Stomach (tissue), 9 donors: ENCODE measurements around the gene RAB27A. TPM values are rescaled to one million over a fixed set of nuclear protein-coding genes. Genes with fewer than 3 reads are reported as not detected.
A peak's percentile ranks its signal among the peaks of the same experiment; 100 is the strongest.

Source experiments
- DNase-seq, 2 donors: peaks; one replicate each; pipeline versions ENCODE4 v3.0.0 to v3.0.0-alpha.2; 2013 to 2019
- H3K27ac ChIP-seq, 5 donors: fragments of 200-600 bp in 4 of 5; sonication (generic) in 4 of 5; one replicate each; pipeline ENCODE4 v1.5.1; 2013 to 2019; ENCODE audit warnings: mild to moderate bottlenecking in 1 of 5, moderate library complexity in 1 of 5
- H3K27me3 ChIP-seq, 3 donors: fragments of 200-600 bp; sonication (generic); one replicate each; pipeline ENCODE4 v1.5.1; 2017 to 2019; ENCODE audit warnings: mixed run types in 1 of 3
- H3K36me3 ChIP-seq, 4 donors: fragments of 200-600 bp; sonication (generic); 1 replicate in 3 of 4; 2 replicates in 1 of 4; pipeline ENCODE4 v1.5.1; 2016 to 2019
- H3K4me1 ChIP-seq, 4 donors: fragments of 200-600 bp; sonication (generic); one replicate each; pipeline ENCODE4 v1.5.1; 2016 to 2019
- H3K4me3 ChIP-seq, 4 donors: fragments of 200-600 bp; sonication (generic) in 3 of 4; one replicate each; pipeline ENCODE4 v1.5.1; 2016 to 2019; ENCODE audit warnings: mild to moderate bottlenecking in 1 of 4
- H3K9me3 ChIP-seq, 4 donors: fragments of 200-600 bp; sonication (generic); one replicate each; pipeline ENCODE4 v1.5.1; 2016 to 2019
- EP300 ChIP-seq: sonication (generic); formaldehyde crosslinking; IDR thresholded peaks from one replicate; pipeline ENCODE4 v1.6.1; 2017; ENCODE audit warnings: antibody characterized with exemption
- POLR2A ChIP-seq, 4 donors: fragments of 450-650 bp; IDR thresholded peaks; one replicate each; pipeline ENCODE4 v1.6.1; 2016; ENCODE audit warnings: antibody characterized with exemption in 4 of 4, control low read depth in 2 of 4, mild to moderate bottlenecking in 1 of 4, moderate library complexity in 1 of 4
- POLR2AphosphoS5 ChIP-seq, 3 donors: sonication (generic); formaldehyde crosslinking; IDR thresholded peaks; one replicate each; pipeline ENCODE4 v1.6.1; 2016; ENCODE audit warnings: antibody characterized with exemption in 3 of 3
- WGBS, 5 donors: extraction: QIAGEN DNeasy Blood & Tissue Kit in 3 of 5; methylation state at CpG; one replicate each; pipeline versions ENCODE4 v1.1.5 to v1.1.7; 2013 to 2018; 5-methylcytosine and 5-hydroxymethylcytosine counted together
- intact Hi-C: fragments of 100-400 bp; cut with DNase I; formaldehyde crosslinking; loops from one replicate; pipeline ENCODE4 v1.15.1; 2023; ENCODE audit warnings: low total_unique reads
- polyA plus RNA-seq, 3 donors: library from polyadenylated mRNA; stranded (reverse); fragments of 200-250 nt; gene quantifications; one replicate each; pipeline ENCODE4 v1.2.3, GENCODE V29; 2013
- total RNA-seq, 5 donors: library from RNA; depleted of rRNA; stranded (reverse); fragments of >200 nt; gene quantifications; one replicate each; pipeline versions ENCODE4 v1.1.0 to v1.2.3, GENCODE V29; 2014 to 2016
- TF ChIP-seq, protein P1 (sequence below), 7 experiments: fragments of 450-650 bp in 4 of 7; fragments of 200-600 bp in 3 of 7; sonication (generic) in 3 of 7; IDR thresholded peaks; one replicate each; pipeline ENCODE4 v1.5.1; 2016 to 2019; ENCODE audit warnings: antibody characterized with exemption in 7 of 7, control low read depth in 2 of 7, mild to moderate bottlenecking in 1 of 7
- donor health status: healthy with polysubstance abuse.
- donor health status: Bipolar disorder and iron deficiency.
- donor health status: healthy.

Gene RAB27A
- total and polyA plus RNA-seq, 8 donors, result 4.3 to 146 (median 58.1) TPM

DNA sequence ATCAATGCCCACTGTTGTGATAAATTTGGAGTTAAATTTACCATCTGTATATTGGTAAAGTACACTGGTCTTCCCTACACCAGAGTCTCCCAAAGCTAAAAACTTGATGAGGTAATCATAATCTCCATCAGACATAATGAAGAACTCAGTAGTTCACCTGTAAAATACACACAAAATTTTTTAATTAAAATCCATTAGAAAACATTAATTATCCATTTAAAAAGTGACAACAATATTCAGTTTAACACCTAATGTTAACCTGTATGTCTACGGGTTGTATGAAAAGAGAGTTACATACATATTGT, 54.9 kb downstream of the RAB27A start:
- H3K4me3 ChIP-seq, result no peak overlapping the region
- H3K36me3 ChIP-seq, result peaks cover 0 to 14% (median 0%) of the 10 kb centered on the region in 4 donors
- no peaks in the 10 kb centered on the region for H3K27me3 ChIP-seq
- intact Hi-C loops, result no loop called here
- peak overlapping the region in 3 of 5 donors; percentile 43 to 77 (median 75) for H3K27ac ChIP-seq
- peaks cover 6 to 92% (median 30%) of the 10 kb centered on the region in 4 donors for H3K4me1 ChIP-seq
- 69 to 98% (median 88%) methylated on average over 1 of the region's 1 CpG for WGBS, 5 donors
- no peak for DNase-seq
- H3K9me3 ChIP-seq, result no peaks in the 10 kb centered on the region
- TF ChIP-seq EP300, result no peak
- TF ChIP-seq POLR2AphosphoS5 (IDR thresholded peaks at IDR 0.05), result no peak
- TF ChIP-seq POLR2A (IDR thresholded peaks at IDR 0.05), result no peak

DNA sequence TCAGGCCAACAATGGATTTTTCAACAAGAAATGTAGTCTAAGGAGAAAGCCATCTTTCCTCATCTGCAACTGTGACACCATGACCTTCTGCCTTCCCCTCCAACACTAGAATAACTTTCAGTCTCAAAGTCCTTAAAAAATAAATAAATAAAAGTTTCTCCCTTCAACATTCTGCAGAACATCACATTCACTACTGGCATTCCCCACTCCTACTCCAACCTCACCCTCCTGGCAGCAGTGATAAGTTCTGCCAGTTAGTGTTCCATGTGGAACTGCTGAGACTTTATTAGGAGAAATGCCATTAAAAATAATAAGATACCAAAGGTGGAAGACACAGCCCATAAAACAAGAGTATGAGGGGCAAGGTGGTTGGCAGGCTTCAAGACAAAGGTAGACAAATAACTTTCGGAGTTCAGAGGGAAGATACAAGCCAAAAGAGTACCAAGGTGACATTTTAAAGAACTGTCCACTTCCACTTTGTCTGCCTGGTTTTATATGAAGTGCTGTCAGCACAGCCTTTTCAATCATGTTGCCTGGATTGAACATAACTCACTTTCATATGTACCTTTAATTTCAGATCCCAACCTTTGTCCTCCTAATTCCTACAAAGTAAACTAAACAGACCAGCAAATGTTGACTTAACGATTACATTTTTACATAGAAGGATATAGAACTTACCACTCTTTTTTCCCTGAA, 55.4 kb downstream of the RAB27A start:
- TF ChIP-seq, protein P1, sequence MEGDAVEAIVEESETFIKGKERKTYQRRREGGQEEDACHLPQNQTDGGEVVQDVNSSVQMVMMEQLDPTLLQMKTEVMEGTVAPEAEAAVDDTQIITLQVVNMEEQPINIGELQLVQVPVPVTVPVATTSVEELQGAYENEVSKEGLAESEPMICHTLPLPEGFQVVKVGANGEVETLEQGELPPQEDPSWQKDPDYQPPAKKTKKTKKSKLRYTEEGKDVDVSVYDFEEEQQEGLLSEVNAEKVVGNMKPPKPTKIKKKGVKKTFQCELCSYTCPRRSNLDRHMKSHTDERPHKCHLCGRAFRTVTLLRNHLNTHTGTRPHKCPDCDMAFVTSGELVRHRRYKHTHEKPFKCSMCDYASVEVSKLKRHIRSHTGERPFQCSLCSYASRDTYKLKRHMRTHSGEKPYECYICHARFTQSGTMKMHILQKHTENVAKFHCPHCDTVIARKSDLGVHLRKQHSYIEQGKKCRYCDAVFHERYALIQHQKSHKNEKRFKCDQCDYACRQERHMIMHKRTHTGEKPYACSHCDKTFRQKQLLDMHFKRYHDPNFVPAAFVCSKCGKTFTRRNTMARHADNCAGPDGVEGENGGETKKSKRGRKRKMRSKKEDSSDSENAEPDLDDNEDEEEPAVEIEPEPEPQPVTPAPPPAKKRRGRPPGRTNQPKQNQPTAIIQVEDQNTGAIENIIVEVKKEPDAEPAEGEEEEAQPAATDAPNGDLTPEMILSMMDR (IDR thresholded peaks at IDR 0.05), result no peak
- TF ChIP-seq EP300 (no peak), POLR2A (IDR thresholded peaks at IDR 0.05) (no peak), POLR2AphosphoS5 (IDR thresholded peaks at IDR 0.05) (no peak)
- H3K36me3 ChIP-seq, result peaks cover 0 to 18% (median 0%) of the 10 kb centered on the region in 4 donors
- H3K27ac ChIP-seq, result peak overlapping the region; percentile 5 to 77 (median 72)
- no peak for DNase-seq
- no peaks in the 10 kb centered on the region for H3K9me3 ChIP-seq
- H3K4me3 ChIP-seq, result no peak overlapping the region
- no peaks in the 10 kb centered on the region for H3K27me3 ChIP-seq
- 39 to 60% (median 54%) methylated on average over 2 of the region's 2 CpGs for WGBS, 5 donors
- intact Hi-C loops, result no loop called here
- H3K4me1 ChIP-seq, result peaks cover 6 to 92% (median 31%) of the 10 kb centered on the region in 4 donors

DNA sequence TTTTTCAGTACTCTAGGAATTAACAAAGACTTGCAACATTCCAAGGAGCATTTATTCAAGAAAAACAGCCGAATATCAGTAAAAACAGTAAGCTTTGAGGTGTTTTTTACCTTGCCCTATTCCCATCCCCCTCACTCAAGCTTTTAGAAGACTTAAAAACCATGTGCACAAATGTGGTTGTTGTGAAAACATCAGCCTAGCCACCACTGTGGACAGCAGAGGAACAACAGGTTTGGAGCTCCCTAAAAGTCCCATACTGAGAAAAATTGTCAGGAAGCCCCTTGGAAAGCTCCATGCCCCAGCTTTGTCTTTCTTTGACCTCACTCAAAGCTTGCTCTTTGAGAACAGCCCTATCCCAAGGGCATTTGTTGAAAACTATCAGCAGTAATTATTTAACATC, 58.2 kb downstream of the RAB27A start:
- H3K27me3 ChIP-seq, result no peaks in the 10 kb centered on the region
- peak overlapping the region in 2 of 5 donors; percentile 20 to 48 for H3K27ac ChIP-seq
- TF ChIP-seq EP300, result no peak
- no peak for TF ChIP-seq POLR2A (IDR thresholded peaks at IDR 0.05)
- TF ChIP-seq, protein P1 (IDR thresholded peaks at IDR 0.05), result no peak
- TF ChIP-seq POLR2AphosphoS5 (IDR thresholded peaks at IDR 0.05), result no peak
- H3K36me3 ChIP-seq, result peaks cover 12 to 44% (median 22%) of the 10 kb centered on the region in 4 donors
- H3K4me3 ChIP-seq, result no peak overlapping the region
- intact Hi-C loops, result no loop called here
- DNase-seq, result no peak
- no peaks in the 10 kb centered on the region for H3K9me3 ChIP-seq
- peaks cover 6 to 72% (median 17%) of the 10 kb centered on the region in 4 donors for H3K4me1 ChIP-seq
- 86 to 95% (median 93%) methylated on average over 1 of the region's 1 CpG for whole genome bisulfite sequencing, 5 donors

DNA sequence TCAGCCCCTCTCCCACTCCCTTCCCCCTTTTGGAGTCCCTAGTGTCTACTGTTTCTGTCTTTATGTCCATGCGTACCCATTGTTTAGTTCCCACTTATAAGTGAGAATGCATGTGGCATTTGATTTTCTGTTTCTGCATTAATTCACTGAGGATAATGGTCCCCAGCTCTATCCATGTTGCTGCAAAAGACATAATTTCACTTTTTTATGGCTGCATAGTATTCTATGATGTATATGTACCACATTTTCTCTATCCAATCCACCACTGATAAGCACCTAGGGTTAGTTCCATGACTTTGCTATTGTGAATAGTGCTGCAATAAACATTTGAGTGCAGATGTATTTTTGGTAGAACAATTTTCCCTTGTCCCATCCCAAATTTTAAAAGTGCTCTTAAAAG, 58.7 kb downstream of the RAB27A start:
- Histone ChIP-seq H3K9me3 (no peaks in the 10 kb centered on the region), H3K4me1 (peaks cover 6 to 72% (median 17%) of the 10 kb centered on the region in 4 donors), H3K27ac (peak overlapping the region in 2 of 5 donors; percentile 35 to 69), H3K27me3 (no peaks in the 10 kb centered on the region), H3K36me3 (peaks cover 12 to 49% (median 27%) of the 10 kb centered on the region in 4 donors), H3K4me3 (no peak overlapping the region)
- WGBS, 5 donors, result 54 to 100% (median 96%) methylated on average over 1 of the region's 1 CpG
- DNase-seq, result no peak
- intact Hi-C loops, result no loop called here
- TF ChIP-seq EP300 (no peak), POLR2AphosphoS5 (IDR thresholded peaks at IDR 0.05) (no peak), POLR2A (IDR thresholded peaks at IDR 0.05) (no peak)
- TF ChIP-seq, protein P1 (IDR thresholded peaks at IDR 0.05), result no peak
